Fibroblast of peridontal ligament (primary cell): Measurements from ENCODE around the gene ZFAND3.
"Not testable (repeated sequence)": the region's sequence is repeated elsewhere in the genome, so short reads cannot be mapped to it uniquely, and the experiment has no call there.

Experiments used
- DNase-seq: peaks from one replicate; pipeline ENCODE4 v3.0.0-alpha.2; 2010; ENCODE audit errors: extremely low read depth

The ZFAND3 gene

GRCh38 chr6:37936906-37937305, 117.4 kb downstream of the ZFAND3 start:
- DNase-seq = no peak

- peak; percentile 50 for DNase-seq
These were observed 119.4 kb downstream of the ZFAND3 start for GRCh38 chr6:37938909-37939308.

GRCh38 chr6:37940074-37940847, 120.7 kb downstream of the ZFAND3 start:
- peak; percentile 63 for DNase-seq

- no peak for DNase-seq
These were observed 122.3 kb downstream of the ZFAND3 start for GRCh38 chr6:37941871-37942270.

GRCh38 chr6:37942606-37943376, 123.3 kb downstream of the ZFAND3 start:
- DNase-seq = peak; percentile 23

GRCh38 chr6:37943436-37944058, 124.0 kb downstream of the ZFAND3 start:
- no peak for DNase-seq

- no peak for DNase-seq
These were observed 126.5 kb downstream of the ZFAND3 start for GRCh38 chr6:37946057-37946456.

- no peak for DNase-seq
These were observed 127.9 kb downstream of the ZFAND3 start for GRCh38 chr6:37947468-37947867.

GRCh38 chr6:37948584-37948983, 129.1 kb downstream of the ZFAND3 start:
- DNase-seq = not testable (repeated sequence)

- DNase-seq = no peak
These were observed 132.5 kb downstream of the ZFAND3 start for GRCh38 chr6:37952027-37952426.

GRCh38 chr6:37954791-37955190, 135.3 kb downstream of the ZFAND3 start:
- no peak for DNase-seq

GRCh38 chr6:37956711-37957275, 137.3 kb downstream of the ZFAND3 start:
- DNase-seq = no peak

GRCh38 chr6:37959061-37959460, 139.5 kb downstream of the ZFAND3 start:
- DNase-seq = no peak

GRCh38 chr6:37960139-37960935, 140.8 kb downstream of the ZFAND3 start:
- no peak for DNase-seq

- not testable (repeated sequence) for DNase-seq
These were observed 143.1 kb downstream of the ZFAND3 start for GRCh38 chr6:37962481-37963080.

GRCh38 chr6:37965964-37966676, 146.6 kb downstream of the ZFAND3 start:
- peak; percentile 67 for DNase-seq

GRCh38 chr6:37966801-37967200, 147.3 kb downstream of the ZFAND3 start:
- DNase-seq = no peak

GRCh38 chr6:37967651-37968050, 148.1 kb downstream of the ZFAND3 start:
- no peak for DNase-seq

- no peak for DNase-seq
These were observed 151.7 kb downstream of the ZFAND3 start for GRCh38 chr6:37971266-37971665.

- DNase-seq = no peak
These were observed 152.3 kb downstream of the ZFAND3 start for GRCh38 chr6:37971711-37972390.
